Kidney (tissue), 14 donors: ENCODE results near the gene CALML6. TPM values are rescaled to one million over a fixed set of nuclear protein-coding genes. Genes with fewer than 3 reads are reported as not detected.
A peak's percentile ranks its signal among the peaks of the same experiment; 100 is the strongest.

Experiments
- DNase-seq, 5 donors: peaks; one replicate each; pipeline ENCODE4 v3.0.0-alpha.2; 2013 to 2020
- FAIRE-seq: peaks from 2 replicates; lab custom pipeline; 2012; peaks lifted over from hg19 to GRCh38; lab: Jason Lieb, UNC
- H3K27ac ChIP-seq, 2 donors: one replicate each; pipeline ENCODE4 v1.7.0; 2013; ENCODE audit warnings: low read depth in 2 of 2, low read length in 2 of 2, inconsistent platforms in 1 of 2
- H3K27me3 ChIP-seq: one replicate; pipeline ENCODE4 v1.7.1; 2013; ENCODE audit warnings: low read length, inconsistent platforms; ENCODE audit not compliant: control insufficient read depth, insufficient read depth
- H3K36me3 ChIP-seq, 3 donors: one replicate each; pipeline versions ENCODE4 v1.7.0 to v1.7.1; 2013; ENCODE audit warnings: low read length in 3 of 3, control low read depth in 1 of 3, inconsistent platforms in 1 of 3; ENCODE audit not compliant: insufficient read depth in 3 of 3, control insufficient read depth in 2 of 3
- H3K4me1 ChIP-seq, 3 donors: one replicate each; pipeline versions ENCODE4 v1.7.0 to v1.7.1; 2013; ENCODE audit warnings: low read length in 3 of 3, inconsistent platforms in 1 of 3, low read depth in 1 of 3; ENCODE audit not compliant: control insufficient read depth in 2 of 3, insufficient read depth in 2 of 3
- H3K4me3 ChIP-seq, 3 donors: one replicate each; pipeline versions ENCODE4 v1.7.0 to v1.8.1; 2013; ENCODE audit warnings: low read length in 3 of 3, control low read depth in 1 of 3, inconsistent platforms in 1 of 3
- H3K9ac ChIP-seq, 3 donors: one replicate each; pipeline versions ENCODE4 v1.7.0 to v1.7.1; 2013; ENCODE audit warnings: low read length in 3 of 3, control low read depth in 1 of 3, inconsistent platforms in 1 of 3
- H3K9me3 ChIP-seq, 3 donors: one replicate each; pipeline versions ENCODE4 v1.7.0 to v1.7.1; 2013; ENCODE audit warnings: low read length in 3 of 3, control low read depth in 1 of 3, inconsistent platforms in 1 of 3; ENCODE audit not compliant: control insufficient read depth in 2 of 3, insufficient read depth in 1 of 3
- CTCF ChIP-seq: IDR thresholded peaks from 3 replicates; pipeline ENCODE4 v1.5.1; 2012; ENCODE audit warnings: mild to moderate bottlenecking, moderate library complexity, borderline replicate concordance; ENCODE audit not compliant: insufficient read depth; ENCODE audit errors: extremely low read depth
- intact Hi-C: fragments of 100-400 bp; cut with DNase I; formaldehyde crosslinking; loops from one replicate; pipeline ENCODE4 v1.11.1; 2022
- polyA plus RNA-seq: library from polyadenylated mRNA; stranded (reverse); fragments of 350-450 nt; fragmentation: Illumina TruSeq; extraction: RNeasy Lipid Tissue Mini Kit (QIAGEN cat#74804); gene quantifications from one replicate; pipeline ENCODE4 v1.2.3, GENCODE V29; 2014; ENCODE audit warnings: low read depth, low replicate concordance; ENCODE audit not compliant: insufficient read depth
- total RNA-seq: library from RNA; stranded (reverse); fragmentation: NEBNext Ultra II Directional; extraction: Animal tissue kit (Norgen Biotek cat#: 25700); gene quantifications from one replicate; pipeline ENCODE4 v1.2.1, GENCODE V29; 2021
- donor health status: control.
- donor health status: control.
- donor health status: control.
- donor health status: control.
- donor health status: control.
- donor health status: DM: yes; HTN: yes; CAD: no.
- donor health status: Normal renal cell carcinoma (clear cell type).

The CALML6 gene
- total and polyA plus RNA-seq, 2 donors from 2014 or later, result 0.13 to 1.2 TPM

DNA sequence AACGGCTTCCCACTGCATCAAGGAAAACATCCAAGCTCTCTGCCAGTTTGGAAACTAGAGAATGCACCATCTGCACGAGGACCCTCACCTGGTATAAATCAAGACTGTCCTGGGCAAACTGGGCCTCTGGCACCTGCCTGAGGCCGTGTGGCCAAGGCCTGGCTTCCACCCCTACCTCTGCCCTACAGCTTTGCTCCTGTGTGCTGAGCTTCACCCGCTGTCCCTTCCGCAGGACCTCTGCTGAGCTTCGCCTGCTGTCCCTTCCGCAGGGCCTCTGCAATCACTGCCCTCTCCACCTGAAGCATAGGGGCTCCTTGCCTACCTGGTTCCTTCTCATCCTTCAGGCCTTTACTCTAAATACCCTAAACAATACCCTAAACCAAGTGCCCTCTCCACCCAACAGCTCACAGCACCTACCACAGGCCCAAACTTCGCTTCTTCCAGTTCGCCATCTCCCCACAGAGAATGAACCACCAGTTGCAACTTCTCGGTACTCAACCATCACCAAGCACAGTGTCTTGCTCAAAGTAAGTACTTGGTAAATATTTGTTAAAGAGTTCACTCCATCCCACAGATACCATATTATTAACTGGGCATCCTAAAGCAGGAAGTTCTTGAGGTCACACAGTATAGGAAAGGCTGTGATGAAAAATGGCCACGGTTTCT, 42.6 kb upstream of the CALML6 start:
- no peaks in the 10 kb centered on the region for H3K27me3 ChIP-seq
- no peaks in the 10 kb centered on the region for H3K9me3 ChIP-seq
- DNase-seq (no peak), FAIRE-seq (no peak)
- intact Hi-C loops, result no loop called here
- peaks cover 0 to 36% (median 24%) of the 10 kb centered on the region in 3 donors for H3K4me1 ChIP-seq
- no peak overlapping the region for H3K9ac ChIP-seq
- H3K27ac ChIP-seq, result no peak overlapping the region
- TF ChIP-seq CTCF, result no peak
- H3K4me3 ChIP-seq, result no peak overlapping the region
- peaks cover 0 to 10% (median 8%) of the 10 kb centered on the region in 3 donors for H3K36me3 ChIP-seq

- Histone ChIP-seq H3K27ac (no peak overlapping the region), H3K27me3 (no peaks in the 10 kb centered on the region), H3K36me3 (peaks cover 0 to 10% (median 8%) of the 10 kb centered on the region in 3 donors), H3K4me1 (peaks cover 0 to 40% (median 24%) of the 10 kb centered on the region in 3 donors), H3K9ac (no peak overlapping the region), H3K4me3 (no peak overlapping the region), H3K9me3 (no peaks in the 10 kb centered on the region)
- DNase-seq (no peak), FAIRE-seq (no peak)
- no peak for TF ChIP-seq CTCF
- intact Hi-C loops, result no loop called here
These were observed 41.9 kb upstream of the CALML6 start for GRCh38 chr1:1873186-1873585.

DNA sequence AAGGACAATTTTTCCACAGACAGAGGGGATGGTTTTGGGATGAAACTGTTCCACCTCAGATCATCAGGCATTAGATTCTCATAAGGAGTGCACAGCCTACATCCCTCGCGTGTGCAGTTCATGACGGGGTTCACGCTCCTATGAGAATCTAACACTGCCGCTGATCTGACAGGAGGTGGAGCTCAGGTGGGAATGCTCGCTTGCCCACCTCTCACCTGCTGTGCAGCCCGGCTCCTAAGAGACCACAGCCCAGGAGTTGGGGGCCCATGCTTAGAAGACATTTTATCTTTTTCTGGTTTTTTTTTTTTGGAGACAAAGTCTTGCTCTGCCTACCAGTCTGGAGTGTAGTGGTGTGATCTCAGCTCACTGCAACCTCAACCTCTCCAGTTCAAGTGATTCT, 40.2 kb upstream of the CALML6 start:
- Histone ChIP-seq H3K4me3 (no peak overlapping the region), H3K27me3 (no peaks in the 10 kb centered on the region), H3K27ac (no peak overlapping the region), H3K9me3 (no peaks in the 10 kb centered on the region), H3K4me1 (peaks cover 0 to 37% (median 24%) of the 10 kb centered on the region in 3 donors), H3K36me3 (peaks cover 0 to 10% (median 8%) of the 10 kb centered on the region in 3 donors), H3K9ac (no peak overlapping the region)
- intact Hi-C loops, result no loop called here
- DNase-seq, result peak in 1 of 5 donors; percentile 15
- TF ChIP-seq CTCF, result no peak
- FAIRE-seq, result no peak
